NCI-H82 (cell line): ENCODE measurements around the gene CCM2.
"Not testable (repeated sequence)": the region's sequence is repeated elsewhere in the genome, so short reads cannot be mapped to it uniquely, and the experiment has no call there.

Source experiments
- DNase-seq: peaks from one replicate; lab custom pipeline; 2025; lab: John Stamatoyannopoulos, UW

Gene CCM2

DNA sequence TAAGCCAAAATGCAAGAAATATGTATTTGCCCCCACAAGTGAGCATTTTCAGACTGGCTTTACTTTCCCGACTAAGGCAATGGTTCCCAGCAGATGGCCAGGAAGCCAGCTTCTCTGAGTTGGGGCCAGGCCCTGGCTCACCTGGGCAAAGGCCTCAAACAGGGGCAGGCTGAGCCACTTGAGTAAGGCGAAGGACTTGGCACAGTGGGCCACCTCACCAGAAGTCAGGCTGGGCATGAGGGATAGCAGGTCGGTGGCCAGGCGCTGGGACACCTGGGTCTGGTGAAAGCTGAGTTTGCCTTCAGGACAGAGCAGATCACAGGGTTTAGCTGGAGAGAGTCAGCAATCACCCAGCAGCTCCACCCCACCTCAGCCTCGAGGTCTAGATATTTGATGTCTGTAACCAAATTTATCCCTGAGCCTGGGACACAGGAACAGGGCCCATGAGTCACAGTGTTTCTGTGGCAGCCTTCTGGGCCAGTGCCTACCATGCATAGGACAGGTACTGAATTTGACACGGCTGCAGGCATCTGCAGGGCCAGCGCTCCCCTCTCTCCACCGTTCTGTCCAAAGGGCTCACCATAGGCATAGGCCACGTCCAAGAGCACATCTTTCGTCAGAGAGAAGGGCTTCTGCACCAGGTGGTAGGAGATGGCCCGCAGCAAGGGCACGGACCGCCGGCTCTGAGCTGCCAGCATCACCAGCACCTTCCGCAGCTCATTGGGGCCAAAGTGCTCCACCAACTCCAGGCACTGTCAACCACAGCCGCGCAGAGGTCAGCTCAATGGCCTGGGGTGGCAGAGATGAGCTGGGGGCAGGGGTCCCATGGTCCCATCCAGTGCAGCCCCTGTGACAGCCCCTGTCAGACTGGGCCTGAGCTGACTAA is 104.2 kb downstream of the CCM2 start:
- no peak for DNase-seq

DNA sequence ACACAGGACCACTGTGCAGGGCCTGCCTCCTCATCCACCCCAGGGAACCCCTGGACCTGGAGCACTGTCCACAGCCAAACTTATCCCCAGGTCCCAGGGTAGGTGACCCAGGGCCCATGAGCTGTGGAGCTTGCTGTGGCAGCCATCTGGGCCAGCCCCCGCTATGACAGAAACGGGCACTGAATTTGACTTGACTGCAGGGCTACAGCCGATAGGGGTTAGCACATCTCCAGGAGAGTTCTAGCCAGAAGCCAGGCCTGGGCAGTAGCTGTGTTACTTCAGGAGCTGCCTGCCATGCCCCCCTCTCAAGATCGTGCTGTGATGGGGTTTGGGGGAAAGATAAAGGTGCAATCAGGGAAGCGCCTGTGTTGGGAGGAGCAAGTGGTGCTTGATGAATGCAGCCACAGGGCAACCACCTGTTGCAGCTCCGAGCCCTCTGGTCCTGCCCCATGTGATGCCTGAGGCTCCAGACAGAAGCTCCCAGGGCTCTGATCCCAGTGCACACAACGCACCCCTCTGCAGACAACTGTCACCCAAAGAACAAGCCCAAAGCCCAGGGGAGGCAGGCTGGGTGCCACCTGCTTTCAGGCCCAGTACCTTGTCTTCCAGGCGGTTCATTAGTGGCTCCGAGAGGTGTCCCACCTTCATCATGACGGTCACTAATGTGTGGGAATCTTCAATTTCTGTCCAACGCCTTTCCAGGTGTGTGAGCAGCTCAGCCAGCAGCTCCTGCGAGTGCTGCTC is 105.0 kb downstream of the CCM2 start:
- DNase-seq: no peak

DNA sequence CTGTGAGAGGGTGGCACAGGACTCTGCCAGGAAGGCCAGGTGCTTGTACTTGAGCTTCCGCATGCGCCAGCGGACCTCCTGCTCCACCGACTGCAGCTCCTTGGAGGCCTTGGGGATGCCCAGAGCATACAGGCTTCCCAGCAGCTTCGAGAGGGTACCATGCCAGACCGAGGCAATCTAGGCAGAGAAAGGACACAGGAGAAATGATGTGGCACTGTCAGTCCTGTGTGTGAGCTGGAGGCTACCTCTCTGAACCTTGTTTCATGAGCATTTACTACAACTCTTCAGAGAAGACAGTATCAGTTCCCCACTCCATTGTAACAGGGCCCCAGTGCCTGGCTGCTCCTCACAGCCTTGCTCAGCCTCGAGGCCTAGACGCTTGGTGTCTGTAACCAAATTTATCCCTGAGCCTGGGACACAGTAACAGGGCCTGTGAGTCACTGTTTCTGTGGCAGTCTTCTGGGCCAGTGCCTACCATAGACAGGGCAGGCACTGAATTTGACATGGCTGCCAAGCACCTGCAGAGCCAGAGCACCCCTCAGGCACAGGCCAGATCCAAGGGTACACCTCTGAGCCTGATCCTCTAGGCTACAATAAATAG is 105.7 kb downstream of the CCM2 start:
- DNase-seq: no peak

DNA sequence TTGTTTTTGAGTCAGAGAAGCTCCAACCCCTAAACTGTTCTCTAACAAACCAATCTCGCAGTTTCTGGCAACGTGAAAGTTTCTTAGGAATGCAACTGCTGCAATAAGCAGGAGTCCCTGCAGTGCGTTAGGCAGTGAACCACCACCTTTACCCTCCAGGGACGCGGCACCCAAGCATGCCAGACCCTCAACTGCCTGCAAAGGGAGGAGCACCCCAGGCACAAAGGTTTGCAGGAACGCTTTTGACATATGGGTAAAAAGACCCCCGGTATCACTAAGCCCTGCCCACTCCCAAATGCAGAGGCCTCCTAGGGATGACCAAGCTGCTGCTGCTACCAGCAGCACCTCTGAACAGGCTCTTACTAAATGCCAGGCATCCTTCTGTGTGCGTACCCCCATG is 106.8 kb downstream of the CCM2 start:
- DNase-seq: no peak

DNA sequence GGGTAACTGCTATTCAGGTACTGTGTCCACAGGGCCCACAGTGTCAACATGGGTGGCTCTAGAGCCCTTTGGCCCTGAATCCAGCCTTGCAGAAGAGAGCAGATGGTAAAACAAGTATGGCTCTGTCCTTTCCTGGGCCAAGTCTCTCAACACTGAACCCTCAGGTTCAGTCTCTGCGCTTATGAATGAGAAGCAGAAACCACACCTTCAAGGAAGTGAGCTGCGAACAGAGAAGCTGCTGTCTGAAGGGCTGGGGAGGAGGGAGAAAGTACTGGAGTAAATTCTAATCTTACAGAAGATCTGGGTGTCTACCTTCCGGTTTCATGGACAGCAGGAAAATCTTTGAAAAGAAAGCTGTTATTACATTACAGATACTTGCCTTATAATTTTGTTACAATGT is 107.4 kb downstream of the CCM2 start:
- no peak for DNase-seq

DNA sequence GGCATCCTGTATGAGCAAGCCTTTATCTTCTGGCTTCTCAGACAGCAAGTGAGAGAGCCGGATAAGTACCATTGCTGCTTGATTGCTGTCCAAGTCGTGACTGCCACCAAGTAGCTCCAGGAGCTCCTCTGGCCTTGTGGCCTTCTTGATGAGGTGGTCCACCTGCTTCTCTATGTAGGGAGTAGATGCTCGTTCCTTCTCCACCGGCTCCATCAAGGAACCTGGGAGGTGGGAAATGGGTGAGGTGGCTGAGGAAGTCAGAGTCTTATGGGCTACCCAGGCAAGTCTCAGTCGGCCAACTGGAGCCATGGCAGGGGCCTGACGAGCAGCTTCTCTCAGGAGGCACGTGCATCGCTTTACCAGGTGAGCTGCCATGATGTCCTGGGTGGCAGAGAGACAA is 108.9 kb downstream of the CCM2 start:
- DNase-seq: no peak

DNA sequence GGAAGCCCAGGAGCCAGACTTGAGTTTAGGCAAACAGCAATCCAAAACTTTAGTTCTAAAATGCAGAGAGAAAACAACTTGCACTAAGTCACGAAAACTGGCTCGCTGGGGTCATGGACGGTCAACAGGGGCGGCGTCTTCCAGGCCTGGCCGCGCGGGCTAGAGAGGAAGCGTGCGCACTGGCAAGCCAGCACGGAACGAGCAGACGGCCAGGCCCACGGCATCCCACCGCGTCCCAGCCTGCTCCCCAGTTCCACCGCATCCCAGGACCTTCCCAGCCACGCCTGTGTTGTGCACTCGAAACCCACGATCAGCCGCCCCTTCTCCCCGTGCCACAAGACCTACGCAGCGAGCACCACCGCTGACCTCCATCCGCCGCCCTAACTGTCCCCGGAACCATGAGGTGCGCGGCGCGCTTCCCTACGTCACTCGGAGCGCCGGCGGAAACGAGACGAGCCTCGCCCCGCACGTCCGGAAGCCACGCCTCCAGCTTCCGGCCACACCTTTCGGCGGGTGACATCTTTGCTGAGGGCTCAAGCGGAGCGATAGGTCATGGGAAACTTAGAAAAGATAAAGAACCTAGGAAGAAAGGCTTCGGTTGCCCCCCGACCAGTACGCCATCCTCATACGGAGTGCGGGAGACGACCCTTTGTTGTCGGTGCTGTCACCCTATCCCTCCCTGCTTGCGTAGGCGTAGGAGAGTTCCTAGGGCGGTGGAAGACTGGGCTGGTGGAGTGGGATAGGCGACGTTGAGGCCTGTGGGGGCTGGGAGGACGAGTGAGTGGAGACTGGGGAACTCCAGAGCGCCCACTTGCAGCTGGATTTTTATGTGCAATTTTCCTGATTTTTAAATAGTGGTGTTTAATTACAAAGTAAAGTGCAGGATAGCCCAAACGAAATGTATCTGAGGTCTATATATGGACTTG is 111.6 kb downstream of the CCM2 start, which contains the start of gene TBRG4:
TBRG4 (minus strand) TSS at position 400 of the 926 bp plus-strand sequence. CDS start 2,460 bp downstream, outside the sequence.
- DNase-seq: peak; percentile 97

DNA sequence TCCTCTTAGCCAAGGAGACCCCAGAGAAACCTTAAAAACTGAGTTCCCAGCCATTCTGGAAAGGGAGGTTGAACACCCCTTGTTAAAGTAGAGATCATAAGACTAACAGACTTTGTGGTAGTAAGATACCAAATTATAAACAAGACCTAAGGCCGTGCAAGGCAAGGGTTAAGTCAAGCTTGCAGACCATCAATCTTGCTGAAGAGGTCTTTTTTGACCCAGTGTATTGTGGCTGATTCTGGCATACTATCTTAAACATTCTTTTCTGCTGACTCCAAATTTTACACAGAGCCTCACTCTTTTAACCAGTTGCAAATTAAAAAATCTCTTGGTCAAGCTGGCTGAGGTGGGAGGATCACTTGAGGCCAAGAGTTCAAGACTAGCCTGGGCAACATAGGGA is 112.6 kb downstream of the CCM2 start:
- no peak for DNase-seq

DNA sequence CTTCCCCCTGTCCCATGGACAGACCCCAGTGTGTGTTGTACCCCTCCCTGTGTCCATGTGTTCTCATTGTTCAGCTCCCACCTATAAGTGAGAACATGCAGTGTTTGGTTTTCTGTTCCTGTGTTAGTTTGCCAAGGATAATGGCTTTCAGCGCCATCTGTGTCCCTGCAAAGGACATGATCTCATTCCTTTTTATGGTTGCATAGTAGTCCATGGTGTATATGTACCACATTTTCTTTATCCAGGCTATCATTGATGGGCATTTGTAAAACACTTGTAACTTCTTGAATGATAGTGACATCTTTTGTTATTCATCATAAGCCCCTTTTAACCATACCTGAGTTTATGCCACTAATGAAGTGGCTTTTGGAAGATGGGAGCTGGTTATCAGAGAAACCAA is 114.3 kb downstream of the CCM2 start:
- DNase-seq: not testable (repeated sequence)

DNA sequence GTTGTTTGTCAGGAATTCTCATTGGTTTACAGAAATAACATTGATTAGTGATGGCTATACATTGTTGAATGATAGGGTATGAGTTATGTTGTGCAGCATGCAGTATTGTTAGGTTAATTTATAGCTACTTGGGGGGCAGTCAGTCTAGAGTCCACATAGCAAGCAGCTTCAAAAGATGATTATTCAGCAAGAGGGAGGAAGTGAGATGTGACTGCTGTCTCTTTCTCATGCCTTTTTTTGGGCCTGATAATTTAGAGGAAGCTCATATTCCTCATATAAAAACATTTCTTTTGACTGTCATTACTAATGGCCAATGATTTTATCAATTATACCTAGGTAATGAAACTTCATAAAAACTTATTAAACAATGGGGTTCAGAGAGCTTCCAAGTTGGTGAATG is 114.9 kb downstream of the CCM2 start:
- DNase-seq: no peak

DNA sequence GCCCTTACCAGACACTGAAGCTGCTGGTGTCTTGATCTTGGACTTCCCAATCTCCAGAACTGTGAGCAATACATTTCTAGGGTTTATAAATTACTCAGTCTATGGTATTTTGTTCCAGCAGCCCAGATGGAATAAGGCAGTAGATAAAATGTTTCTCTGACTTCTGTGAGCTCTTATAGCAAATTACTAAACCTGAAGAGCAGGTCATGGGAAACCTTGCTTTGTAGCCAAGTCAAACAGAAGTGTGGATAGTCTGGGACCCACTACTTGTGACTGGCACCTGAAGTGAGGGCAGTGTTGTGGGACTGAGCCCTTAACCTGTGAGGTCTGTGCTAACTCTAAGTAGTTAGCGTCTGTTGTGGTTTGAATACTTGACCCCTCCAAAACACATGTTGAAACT is 116.0 kb downstream of the CCM2 start:
- no peak for DNase-seq

DNA sequence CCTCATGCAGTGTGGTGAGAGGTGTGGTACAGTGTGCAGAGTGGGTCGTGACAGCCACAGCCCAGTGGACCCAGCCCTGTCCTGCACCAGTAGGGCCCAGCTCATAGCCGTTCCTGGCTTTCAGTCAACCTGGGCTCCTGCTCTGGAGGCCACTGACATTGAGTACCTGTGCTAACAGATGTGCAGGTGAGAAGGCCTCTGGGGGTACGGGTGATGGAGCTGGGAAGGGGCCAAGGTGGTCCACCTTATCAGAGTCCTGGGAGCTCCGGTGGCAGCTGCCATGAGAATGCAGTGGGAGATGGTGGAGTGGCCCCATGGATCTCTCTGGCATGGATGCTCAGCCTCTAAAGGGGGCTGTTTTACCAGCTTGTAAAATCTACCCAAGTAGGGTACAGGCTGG is 117.6 kb downstream of the CCM2 start:
- DNase-seq: no peak

DNA sequence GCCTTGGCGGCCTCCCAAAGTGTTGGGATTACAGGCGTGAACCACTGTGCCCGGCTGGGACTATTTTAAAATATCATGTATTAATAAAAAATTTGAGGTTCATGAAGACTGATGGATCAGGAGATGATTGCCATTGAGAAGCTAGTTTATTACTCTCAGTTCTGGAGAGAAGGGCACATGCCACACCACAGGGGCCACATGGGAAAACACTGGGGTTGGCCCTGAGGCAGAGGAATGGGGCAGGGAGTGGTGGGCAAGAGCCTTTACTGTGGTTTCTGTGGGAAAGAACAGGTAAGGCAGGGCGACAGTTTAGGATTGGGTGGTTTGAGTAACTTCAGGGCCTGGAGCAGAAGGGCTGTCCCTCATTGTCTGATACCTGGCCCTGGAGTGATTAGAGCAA is 118.3 kb downstream of the CCM2 start:
- DNase-seq: no peak

DNA sequence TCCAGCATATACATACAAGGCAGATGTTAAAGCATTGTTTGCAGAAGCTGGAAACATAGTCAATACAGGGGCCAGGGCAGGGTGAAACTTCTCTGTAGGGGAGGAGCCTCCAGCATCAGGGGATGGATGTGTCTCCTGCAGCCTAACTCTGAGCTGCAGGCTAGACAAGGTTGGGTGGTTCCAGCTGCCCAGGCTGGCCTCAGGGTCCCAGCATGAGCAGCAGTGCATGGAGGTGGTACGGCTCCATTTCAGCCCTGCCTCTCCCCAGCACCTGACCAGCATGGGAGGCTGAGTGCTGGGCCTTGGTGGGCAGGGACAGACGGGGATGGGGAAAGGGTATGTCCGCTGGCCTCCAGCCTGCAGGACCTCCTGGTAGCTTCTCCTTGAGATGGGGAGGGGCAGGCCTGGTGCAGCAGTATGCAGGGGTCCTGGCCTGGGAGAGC is 118.9 kb downstream of the CCM2 start:
- no peak for DNase-seq

DNA sequence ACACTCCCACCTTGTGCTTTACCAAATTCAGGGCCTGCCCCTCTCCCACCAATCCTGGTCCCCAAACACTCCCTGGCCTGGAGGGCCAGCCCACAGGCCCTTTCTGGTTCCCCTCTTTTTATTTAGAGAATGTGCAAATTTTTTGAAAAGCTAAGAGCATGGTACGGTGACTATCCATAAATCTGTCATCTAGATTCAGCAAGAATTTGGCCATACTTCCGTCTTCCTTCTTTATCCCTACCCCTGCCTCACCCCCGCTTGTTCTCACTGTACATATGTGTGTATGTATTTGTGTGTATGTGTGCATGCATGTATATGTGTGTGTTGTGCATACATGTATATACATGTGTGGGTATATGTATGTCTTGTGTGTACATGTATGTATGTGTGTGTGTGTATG is 119.5 kb downstream of the CCM2 start:
- no peak for DNase-seq

DNA sequence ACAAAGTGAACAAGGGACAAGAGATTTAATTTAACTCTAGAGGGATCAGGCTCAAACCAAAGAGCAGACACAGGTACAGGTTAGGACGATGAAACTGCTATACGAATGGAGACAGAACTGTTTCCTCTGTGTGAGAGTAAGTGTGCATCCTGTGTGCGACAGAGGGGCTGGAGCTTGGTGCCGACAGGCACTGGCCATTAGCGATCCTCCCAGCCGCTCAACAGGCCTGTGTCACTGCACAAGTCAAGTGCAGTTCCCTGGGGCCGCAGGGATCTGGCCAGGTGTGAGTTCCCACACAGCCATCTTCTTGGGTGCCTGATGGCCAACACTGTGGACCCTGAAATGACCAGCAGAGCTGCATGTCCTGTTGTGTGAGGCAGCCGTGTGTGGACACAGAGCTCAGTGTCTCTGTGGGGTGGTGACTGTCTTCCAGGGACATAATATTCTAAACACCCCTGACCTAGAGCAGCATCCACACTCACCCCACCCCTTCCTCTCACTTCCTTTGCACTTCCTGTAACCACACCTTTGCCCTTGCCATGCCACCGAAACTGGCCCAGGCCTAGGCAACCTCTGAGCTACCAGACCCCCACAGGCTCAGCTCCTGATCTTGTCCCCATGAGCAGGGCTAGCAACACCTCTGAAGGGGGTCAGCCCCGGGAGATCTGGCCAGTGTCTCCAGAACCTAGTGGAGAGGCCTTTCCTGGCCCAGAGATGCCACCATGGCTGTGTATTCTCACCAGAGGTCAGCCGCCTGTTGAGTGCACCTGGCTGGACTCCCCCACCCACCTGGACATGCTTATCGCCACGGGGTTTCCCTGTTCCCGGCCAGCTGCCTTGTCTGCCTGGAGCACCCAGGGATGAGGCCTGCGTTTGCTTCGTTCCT is 123.2 kb downstream of the CCM2 start:
- no peak for DNase-seq

DNA sequence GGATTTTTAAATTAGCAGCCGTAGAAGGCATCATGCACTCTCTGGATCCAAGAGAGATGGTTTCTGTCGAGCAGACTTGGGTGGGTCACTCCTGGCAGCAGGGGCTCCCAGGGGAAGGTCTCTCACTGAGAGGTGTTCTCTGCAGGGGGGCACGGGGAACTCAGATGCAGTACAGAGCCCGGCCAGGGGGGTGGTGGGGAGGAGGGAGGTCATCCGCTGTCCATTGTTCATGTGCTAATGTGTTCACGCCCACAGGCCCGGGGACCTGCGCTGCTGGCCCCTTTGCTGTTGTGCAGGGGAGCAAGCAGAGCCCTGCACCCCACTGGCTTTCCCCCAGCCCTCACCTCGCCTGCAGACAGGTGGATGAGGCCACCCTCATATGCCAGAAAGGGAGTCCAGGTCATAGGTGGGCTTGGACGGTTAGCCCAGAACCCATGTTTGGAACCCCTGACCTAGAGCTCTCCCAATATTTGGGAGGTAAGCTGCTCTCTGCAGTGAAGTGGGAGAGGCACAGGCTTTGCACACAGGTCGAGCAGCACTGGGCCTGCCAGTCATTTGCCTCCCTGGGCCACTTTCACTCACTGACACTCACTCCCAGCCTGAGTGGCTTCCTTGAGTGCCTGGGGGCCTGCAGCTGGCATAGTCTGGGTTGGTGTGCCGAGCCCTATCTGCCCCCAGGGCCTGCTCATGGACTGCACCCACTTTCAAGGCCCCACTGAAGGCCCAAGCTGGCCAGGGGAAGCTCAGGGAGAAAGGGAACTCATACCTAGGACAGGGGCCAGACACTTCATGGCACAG is 124.1 kb downstream of the CCM2 start:
- no peak for DNase-seq

DNA sequence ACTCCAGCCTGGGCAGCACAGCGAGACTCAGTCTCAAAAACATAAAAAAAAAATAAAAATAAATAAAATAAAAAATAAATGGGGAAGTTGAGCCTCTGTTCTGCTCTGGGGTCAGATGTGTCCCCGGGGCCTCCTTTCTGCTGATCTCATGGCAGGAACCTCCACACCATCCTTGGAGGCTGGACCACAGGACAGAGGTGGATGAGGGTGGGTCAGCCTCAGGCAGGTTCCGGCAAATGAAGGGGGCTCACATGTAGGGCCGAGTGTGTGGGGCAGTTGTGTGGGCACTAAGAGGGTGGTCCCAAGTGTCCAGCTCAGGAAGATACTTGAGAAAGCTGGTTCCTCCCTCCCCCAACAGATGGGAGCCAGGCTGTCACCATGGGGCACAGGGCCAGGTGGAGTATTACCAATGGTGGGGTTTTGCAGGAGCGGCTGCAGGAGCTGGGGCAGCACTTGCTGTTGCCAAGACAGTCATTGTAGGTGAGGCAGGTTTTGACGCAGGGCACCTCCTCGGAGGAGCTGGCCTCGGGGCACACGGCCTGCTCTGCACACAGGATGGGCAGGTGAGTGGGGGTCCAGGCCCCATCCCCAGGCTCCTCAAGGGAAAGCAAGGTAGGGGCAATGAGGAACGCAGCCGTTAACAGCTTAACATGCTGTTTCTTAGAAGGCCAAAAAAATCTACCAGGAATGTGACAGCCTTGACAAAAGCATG is 125.3 kb downstream of the CCM2 start:
- no peak for DNase-seq
